Heart left ventricle (tissue), 13 donors: Measurements from ENCODE around the gene TMED6.

Experiments
- CTCF ChIP-seq, 12 donors: fragments of 200-600 bp; sonication (generic) in 4 of 12; IDR thresholded peaks; one replicate each; pipeline versions ENCODE4 v1.5.0 to v1.8.0; 2018 to 2022; ENCODE audit warnings: antibody characterized with exemption in 12 of 12, mild to moderate bottlenecking in 5 of 12
- POLR2A ChIP-seq, 2 donors: fragments of 450-650 bp; IDR thresholded peaks; one replicate each; pipeline ENCODE4 v1.6.1; 2017; ENCODE audit warnings: antibody characterized with exemption in 2 of 2, mild to moderate bottlenecking in 2 of 2, moderate library complexity in 2 of 2
- donor health status: ischemic (EF 13 %, LVEDD 7.1; RV severe dilation, severe dysfunction).
- donor health status: DM: no; HTN: yes; CAD: no.
- donor health status: DM: no; HTN: no; CAD: no.
- donor health status: ischemic (EF 25% LVEDD 6.9; RV normal size, moderate dysfunction).
- donor health status: ischemic (EF 25% LVEDD 5.7; RV mildly dilated, moderate dysfunction).
- donor health status: ischemic (EF 35%, LVEDD 5.7; RV mildly dilated, moderate dysfunction).
- donor health status: nonischemic (EF 11% LVEDD 7.7; RV severe dilation, severe dysfunction).
- donor health status: DM: yes; HTN: yes; CAD: no.
- donor health status: PGD.
- donor health status: ischemic (EF 29% LVEDD 5.4; RV normal size, mild dysfunction).
- donor health status: nonischemic (EF 23%, LVEDD 6.1; RV moderate dilation, normal function).

GRCh38 chr16:69301861-69302260 is 49.7 kb downstream of the TMED6 start:
- TF ChIP-seq CTCF (IDR thresholded peaks at IDR 0.05) = no peak
- no peak for TF ChIP-seq POLR2A (IDR thresholded peaks at IDR 0.05)
